A673 (cell line): ENCODE results near the gene B4GALT3. TPM values are rescaled to one million over a fixed set of nuclear protein-coding genes. Genes with fewer than 3 reads are reported as not detected.

Source experiments
- BruUV-seq: library from RNA; stranded (reverse); fragments of 400-500 nt; replicated peaks from 2 replicates; lab custom pipeline; 2021; lab: Mats Ljungman, UMichigan
- CTCF ChIA-PET: fragments of 300-600 bp; sonication (Branson Sonifier 250); formaldehyde crosslinking; loops from one replicate; lab custom pipeline; 2022; ENCODE audit warnings: antibody characterized with exemption; lab: Charles Lee
- POLR2A ChIA-PET: fragments of 300-600 bp; sonication (Branson Sonifier 250); formaldehyde crosslinking; loops from one replicate; lab custom pipeline; 2022; ENCODE audit warnings: antibody characterized with exemption; ENCODE audit not compliant: low non-redundant PET; lab: Charles Lee
- DNase-seq: peaks from one replicate; pipeline ENCODE4 v3.0.0-alpha.2; 2015; ENCODE audit warnings: low spot score
- H3K27ac ChIP-seq: fragments of 200-600 bp; sonication (generic); 2 replicates; pipeline ENCODE4 v1.5.1; 2016; ENCODE audit warnings: mixed run types, low read depth, mild to moderate bottlenecking, mixed read lengths, antibody characterized with exemption, low read length; ENCODE audit not compliant: poor library complexity, severe bottlenecking
- H3K27me3 ChIP-seq: fragments of 200-600 bp; sonication (generic); replicated peaks from 2 replicates; pipeline ENCODE4 v1.6.1; 2017; ENCODE audit warnings: mixed run types, low read depth, mild to moderate bottlenecking, mixed read lengths, antibody characterized with exemption, low read length; ENCODE audit not compliant: insufficient read depth, poor library complexity
- H3K36me3 ChIP-seq: fragments of 200-600 bp; sonication (generic); 2 replicates; pipeline ENCODE4 v1.6.1; 2016; ENCODE audit warnings: mixed run types, mild to moderate bottlenecking, mixed read lengths, antibody characterized with exemption, low read length; ENCODE audit not compliant: insufficient read depth, poor library complexity, severe bottlenecking
- H3K4me1 ChIP-seq: fragments of 200-600 bp; sonication (generic); 2 replicates; pipeline ENCODE4 v1.6.1; 2017; ENCODE audit warnings: mixed run types, mild to moderate bottlenecking, mixed read lengths, antibody characterized with exemption, low read length; ENCODE audit not compliant: insufficient read depth, poor library complexity, severe bottlenecking
- H3K4me3 ChIP-seq: fragments of 200-600 bp; sonication (generic); 2 replicates; pipeline ENCODE4 v1.5.1; 2016; ENCODE audit warnings: low read depth, mixed run types, mild to moderate bottlenecking, mixed read lengths, low read length; ENCODE audit not compliant: poor library complexity, severe bottlenecking
- H3K9me3 ChIP-seq: fragments of 200-600 bp; sonication (generic); 2 replicates; pipeline ENCODE4 v1.6.1; 2016; ENCODE audit warnings: mixed run types, low read depth, mild to moderate bottlenecking, mixed read lengths, antibody characterized with exemption, low read length; ENCODE audit not compliant: poor library complexity, severe bottlenecking
- EZH2 ChIP-seq: fragments of 200-600 bp; sonication (generic); IDR thresholded peaks from 2 replicates; pipeline ENCODE4 v1.6.1; 2017; ENCODE audit warnings: borderline replicate concordance, low read depth, mild to moderate bottlenecking, mixed read lengths, antibody characterized with exemption, low read length; ENCODE audit not compliant: poor library complexity, severe bottlenecking
- intact Hi-C: fragments of 100-400 bp; cut with micrococcal nuclease; formaldehyde crosslinking; loops from one replicate; pipeline ENCODE4 v1.10.0; 2022; ENCODE audit not compliant: unreplicated experiment
- total RNA-seq: library from RNA; stranded (reverse); gene quantifications from 2 replicates; pipeline ENCODE4 v1.2.3, GENCODE V29; 2021
- TF ChIP-seq, protein P1 (sequence below): fragments of 300-800, 200-600 bp; sonication (generic); conservative IDR thresholded peaks from 2 replicates; pipeline ENCODE4 v1.5.1; 2017; ENCODE audit warnings: low read depth, mild to moderate bottlenecking, antibody characterized with exemption, low read length, moderate library complexity, mixed read lengths

Gene B4GALT3
- total RNA-seq, 1 experiment from 2014 or later: 55.1 TPM

DNA sequence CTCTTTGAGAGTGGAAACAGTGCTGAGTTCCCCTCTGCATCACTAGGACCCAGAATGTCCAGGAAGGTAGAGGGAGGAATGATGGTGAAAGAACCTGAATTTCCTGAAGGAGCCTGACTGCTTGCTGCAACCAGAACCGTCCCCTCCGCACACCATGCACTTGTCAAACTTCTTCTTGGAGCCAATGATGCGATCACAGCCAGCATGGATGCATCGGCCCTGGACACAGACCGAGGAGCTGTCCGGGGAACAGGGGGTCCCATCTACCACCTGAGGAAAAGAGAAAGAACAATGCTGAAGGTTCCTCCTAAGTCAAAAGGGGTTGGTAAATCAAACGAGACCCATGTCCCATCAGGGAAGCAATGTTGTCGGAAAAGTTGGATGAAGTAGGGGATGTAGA lies 14.7 kb upstream of the B4GALT3 start:
- CTCF ChIA-PET: interaction anchor here (0.5 kb wide), 1 partner anchor 25 kb away, joined by 8 read pairs; no protein-coding TSS in a partner anchor
- Histone ChIP-seq H3K4me1 (peaks cover 15% of the 10 kb centered on the region), H3K36me3 (peaks cover 53% of the 10 kb centered on the region), H3K4me3 (no peak overlapping the region), H3K27ac (no peak overlapping the region), H3K27me3 (no peaks in the 10 kb centered on the region), H3K9me3 (no peaks in the 10 kb centered on the region)
- POLR2A ChIA-PET: no interaction called here
- TF ChIP-seq, protein P1, sequence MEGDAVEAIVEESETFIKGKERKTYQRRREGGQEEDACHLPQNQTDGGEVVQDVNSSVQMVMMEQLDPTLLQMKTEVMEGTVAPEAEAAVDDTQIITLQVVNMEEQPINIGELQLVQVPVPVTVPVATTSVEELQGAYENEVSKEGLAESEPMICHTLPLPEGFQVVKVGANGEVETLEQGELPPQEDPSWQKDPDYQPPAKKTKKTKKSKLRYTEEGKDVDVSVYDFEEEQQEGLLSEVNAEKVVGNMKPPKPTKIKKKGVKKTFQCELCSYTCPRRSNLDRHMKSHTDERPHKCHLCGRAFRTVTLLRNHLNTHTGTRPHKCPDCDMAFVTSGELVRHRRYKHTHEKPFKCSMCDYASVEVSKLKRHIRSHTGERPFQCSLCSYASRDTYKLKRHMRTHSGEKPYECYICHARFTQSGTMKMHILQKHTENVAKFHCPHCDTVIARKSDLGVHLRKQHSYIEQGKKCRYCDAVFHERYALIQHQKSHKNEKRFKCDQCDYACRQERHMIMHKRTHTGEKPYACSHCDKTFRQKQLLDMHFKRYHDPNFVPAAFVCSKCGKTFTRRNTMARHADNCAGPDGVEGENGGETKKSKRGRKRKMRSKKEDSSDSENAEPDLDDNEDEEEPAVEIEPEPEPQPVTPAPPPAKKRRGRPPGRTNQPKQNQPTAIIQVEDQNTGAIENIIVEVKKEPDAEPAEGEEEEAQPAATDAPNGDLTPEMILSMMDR: no peak
- no peak for TF ChIP-seq EZH2
- no peak for DNase-seq
- intact Hi-C loops: loop anchor here (1.0 kb wide), 1 partner anchor 33 kb away; no protein-coding TSS in a partner anchor
- no TSS peak for BruUV-seq

DNA sequence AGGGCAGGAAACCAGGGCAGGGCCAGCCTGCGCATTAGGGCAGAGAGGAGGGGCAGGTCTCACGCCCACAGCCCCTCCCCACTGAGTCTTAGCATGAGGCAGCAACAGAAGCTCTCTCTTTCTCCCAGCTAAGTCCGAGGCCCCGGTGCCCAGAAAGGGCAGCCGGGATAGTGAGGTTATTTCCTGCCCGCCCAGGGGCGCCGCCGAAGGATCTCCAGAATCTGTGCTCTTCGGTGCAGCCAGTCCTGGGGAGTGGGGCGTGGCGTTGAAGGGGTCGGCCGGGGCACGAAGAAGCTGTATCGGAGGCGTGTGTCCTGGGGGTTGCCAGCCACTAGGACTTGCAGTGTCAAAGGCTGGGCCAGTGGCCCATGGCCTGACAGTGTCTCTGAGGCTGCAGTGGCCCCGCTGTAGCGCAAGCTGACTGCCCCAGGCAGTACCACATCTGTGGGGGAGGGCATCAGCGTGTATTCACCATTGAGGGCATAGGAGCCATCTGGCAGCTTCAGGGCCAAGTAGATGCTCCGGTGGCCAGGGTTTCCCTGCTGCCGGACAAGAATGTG lies 13.7 kb upstream of the B4GALT3 start:
- BruUV-seq: no TSS peak
- DNase-seq: no peak
- Histone ChIP-seq H3K4me3 (no peak overlapping the region), H3K9me3 (no peaks in the 10 kb centered on the region), H3K4me1 (peaks cover 9% of the 10 kb centered on the region), H3K27me3 (no peaks in the 10 kb centered on the region), H3K27ac (no peak overlapping the region), H3K36me3 (peaks cover 50% of the 10 kb centered on the region)
- POLR2A ChIA-PET: no interaction called here
- TF ChIP-seq EZH2: no peak
- TF ChIP-seq, protein P1: no peak
- CTCF ChIA-PET: no interaction called here
- intact Hi-C loops: no loop called here

DNA sequence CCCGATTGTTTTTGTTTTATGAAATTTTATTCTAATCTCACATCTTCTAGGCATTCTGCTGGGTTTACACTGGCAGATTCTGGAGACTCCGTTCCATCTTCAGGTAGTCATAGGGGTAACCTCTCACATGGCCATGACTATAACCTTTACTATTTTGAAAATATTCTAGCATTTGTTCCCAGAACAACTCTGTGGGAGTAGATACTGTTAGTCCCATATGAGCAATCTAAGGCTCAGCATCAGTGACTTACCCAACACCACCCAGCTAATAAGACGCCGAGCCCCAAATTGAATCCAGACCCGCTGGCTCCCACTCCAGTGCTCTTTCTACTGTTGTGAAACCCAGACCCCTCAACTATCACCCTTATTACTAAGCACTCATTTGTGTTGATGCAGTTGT lies 11.7 kb upstream of the B4GALT3 start:
- CTCF ChIA-PET: interaction anchor here (1.2 kb wide), 1 partner anchor 102 kb away, joined by 4 read pairs; no protein-coding TSS in a partner anchor
- Histone ChIP-seq H3K27ac (no peak overlapping the region), H3K4me1 (peaks cover 18% of the 10 kb centered on the region), H3K36me3 (peaks cover 33% of the 10 kb centered on the region), H3K9me3 (no peaks in the 10 kb centered on the region), H3K27me3 (no peaks in the 10 kb centered on the region), H3K4me3 (no peak overlapping the region)
- POLR2A ChIA-PET: no interaction called here
- DNase-seq: no peak
- no TSS peak for BruUV-seq
- intact Hi-C loops: no loop called here
- TF ChIP-seq, protein P1: no peak
- no peak for TF ChIP-seq EZH2
